Measurements from ENCODE around the gene MCOLN2. TPM values are rescaled to one million over a fixed set of nuclear protein-coding genes. Genes with fewer than 3 reads are reported as not detected.
"Not testable (repeated sequence)": the region's sequence is repeated elsewhere in the genome, so short reads cannot be mapped to it uniquely, and the experiment has no call there.

The MCOLN2 gene
- total RNA-seq, result 1.8 TPM

GRCh38 chr1:84996846-84997666 lies at the start of gene MCOLN2:
TSS of gene MCOLN2 (minus strand) at chr1:84997113. CDS start at chr1:84996872, 241 bp downstream.
- DNase-seq, result no peak

- no peak for DNase-seq
Measured at GRCh38 chr1:85042413-85042812, 45.5 kb upstream of the MCOLN2 start.

GRCh38 chr1:85041793-85042192 lies 44.9 kb upstream of the MCOLN2 start:
- DNase-seq, result no peak

- no peak for DNase-seq
Measured at GRCh38 chr1:85033221-85033620, 36.3 kb upstream of the MCOLN2 start.

GRCh38 chr1:85030536-85030935 lies 33.6 kb upstream of the MCOLN2 start:
- no peak for DNase-seq

- no peak for DNase-seq
Measured at GRCh38 chr1:85028151-85028550, 31.2 kb upstream of the MCOLN2 start.

GRCh38 chr1:85027242-85027983 lies 30.5 kb upstream of the MCOLN2 start:
- DNase-seq, result no peak

GRCh38 chr1:85025940-85026339 lies 29.0 kb upstream of the MCOLN2 start:
- no peak for DNase-seq

GRCh38 chr1:85024736-85025135 lies 27.8 kb upstream of the MCOLN2 start:
- DNase-seq, result no peak

- DNase-seq, result no peak
Measured at GRCh38 chr1:85022700-85023099, 25.8 kb upstream of the MCOLN2 start.

- DNase-seq, result peak; percentile 97
Measured at GRCh38 chr1:85019994-85020393, 23.1 kb upstream of the MCOLN2 start.

- DNase-seq, result no peak
Measured at GRCh38 chr1:85015826-85016225, 18.9 kb upstream of the MCOLN2 start.

- DNase-seq, result not testable (repeated sequence)
Measured at GRCh38 chr1:85005641-85006040, 8.7 kb upstream of the MCOLN2 start.

GRCh38 chr1:85001742-85002141 lies 4.8 kb upstream of the MCOLN2 start:
- no peak for DNase-seq

GRCh38 chr1:84998642-84999280 lies 1.8 kb upstream of the MCOLN2 start:
- no peak for DNase-seq

GRCh38 chr1:84997667-84998600 lies 1.0 kb upstream of the MCOLN2 start:
- DNase-seq, result no peak

- DNase-seq, result no peak
Measured at GRCh38 chr1:84995484-84996334, 1.2 kb downstream of the MCOLN2 start.

- no peak for DNase-seq
Measured at GRCh38 chr1:84991097-84991920, 5.6 kb downstream of the MCOLN2 start.

- DNase-seq, result no peak
Measured at GRCh38 chr1:84988588-84988987, 8.3 kb downstream of the MCOLN2 start.

GRCh38 chr1:84986561-84986960 lies 10.4 kb downstream of the MCOLN2 start:
- not testable (repeated sequence) for DNase-seq
